Adrenal gland (tissue), 5 donors: ENCODE measurements around the gene S100A2.

Experiments used
- POLR2A ChIP-seq, 2 donors: fragments of 450-650 bp; IDR thresholded peaks; one replicate each; pipeline ENCODE4 v1.6.1; 2017; ENCODE audit warnings: antibody characterized with exemption in 2 of 2, mild to moderate bottlenecking in 2 of 2, moderate library complexity in 1 of 2
- TF ChIP-seq, protein P1 (sequence below), 6 experiments: fragments of 450-650 bp in 4 of 6; fragments of 200-600 bp in 2 of 6; sonication (generic) in 1 of 6; IDR thresholded peaks; 1 replicate in 5 of 6; 2 replicates in 1 of 6; pipeline versions ENCODE4 v1.5.1 to v1.8.0; 2016 to 2021; ENCODE audit warnings: antibody characterized with exemption in 6 of 6, mild to moderate bottlenecking in 2 of 6, moderate library complexity in 1 of 6
- donor health status: DM: no; HTN: no; CAD: no.

DNA sequence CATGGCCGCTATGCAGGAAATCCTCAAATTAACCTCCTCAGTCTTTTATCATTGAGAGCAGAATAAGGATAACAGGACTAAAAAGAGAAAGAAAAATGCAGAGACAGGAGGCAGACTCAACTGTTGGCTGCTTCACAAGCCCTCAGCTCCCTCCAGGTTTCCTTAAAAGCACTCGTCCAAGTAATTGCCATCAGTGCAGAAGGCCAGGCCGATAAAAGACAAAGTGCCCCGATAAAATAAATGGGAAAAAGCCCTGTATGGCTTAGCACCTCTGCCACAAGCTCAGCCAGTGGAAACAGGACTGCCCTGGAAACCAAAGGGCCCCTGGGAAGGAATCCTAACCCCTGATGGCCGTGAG is 38.0 kb downstream of the S100A2 start:
- TF ChIP-seq, protein P1, sequence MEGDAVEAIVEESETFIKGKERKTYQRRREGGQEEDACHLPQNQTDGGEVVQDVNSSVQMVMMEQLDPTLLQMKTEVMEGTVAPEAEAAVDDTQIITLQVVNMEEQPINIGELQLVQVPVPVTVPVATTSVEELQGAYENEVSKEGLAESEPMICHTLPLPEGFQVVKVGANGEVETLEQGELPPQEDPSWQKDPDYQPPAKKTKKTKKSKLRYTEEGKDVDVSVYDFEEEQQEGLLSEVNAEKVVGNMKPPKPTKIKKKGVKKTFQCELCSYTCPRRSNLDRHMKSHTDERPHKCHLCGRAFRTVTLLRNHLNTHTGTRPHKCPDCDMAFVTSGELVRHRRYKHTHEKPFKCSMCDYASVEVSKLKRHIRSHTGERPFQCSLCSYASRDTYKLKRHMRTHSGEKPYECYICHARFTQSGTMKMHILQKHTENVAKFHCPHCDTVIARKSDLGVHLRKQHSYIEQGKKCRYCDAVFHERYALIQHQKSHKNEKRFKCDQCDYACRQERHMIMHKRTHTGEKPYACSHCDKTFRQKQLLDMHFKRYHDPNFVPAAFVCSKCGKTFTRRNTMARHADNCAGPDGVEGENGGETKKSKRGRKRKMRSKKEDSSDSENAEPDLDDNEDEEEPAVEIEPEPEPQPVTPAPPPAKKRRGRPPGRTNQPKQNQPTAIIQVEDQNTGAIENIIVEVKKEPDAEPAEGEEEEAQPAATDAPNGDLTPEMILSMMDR (IDR thresholded peaks at IDR 0.05), result no peak
- no peak for TF ChIP-seq POLR2A (IDR thresholded peaks at IDR 0.05)
